SK-N-MC (cell line): ENCODE results near the gene RNF125.

Experiments
- EZH2 ChIP-seq: fragments of 200-600 bp; sonication (generic); IDR thresholded peaks from one replicate; pipeline ENCODE4 v1.6.1; 2017; ENCODE audit warnings: antibody characterized with exemption
- POLR2AphosphoS5 ChIP-seq: IDR thresholded peaks from 2 replicates; pipeline ENCODE4 v1.6.1; 2012; ENCODE audit warnings: mild to moderate bottlenecking, low read depth, low read length, borderline replicate concordance

DNA sequence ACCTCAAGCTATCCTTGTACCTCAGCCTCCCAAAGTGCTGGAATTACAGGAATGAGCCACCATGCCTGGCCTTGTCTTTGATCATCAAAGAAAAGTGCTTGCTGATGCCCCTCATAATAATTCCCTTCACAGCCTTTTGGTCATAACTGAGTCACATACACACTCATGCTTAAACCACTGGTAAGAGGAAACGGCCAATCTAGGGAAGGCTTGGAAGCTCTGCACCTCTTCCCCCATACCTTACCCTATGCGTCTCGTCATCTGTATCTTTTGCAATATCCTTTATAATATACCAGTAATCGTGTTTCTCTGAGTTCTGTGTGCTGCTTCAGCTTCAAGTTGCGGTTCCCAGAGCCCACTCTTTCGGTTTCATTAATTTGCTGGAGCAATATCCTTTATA is 68.3 kb downstream of the RNF125 start:
- TF ChIP-seq POLR2AphosphoS5 (no peak), EZH2 (no peak)
